ENCODE data around the gene NDUFS7. TPM values are rescaled to one million over a fixed set of nuclear protein-coding genes. Genes with fewer than 3 reads are reported as not detected.
"Not testable (repeated sequence)": the region's sequence is repeated elsewhere in the genome, so short reads cannot be mapped to it uniquely, and the experiment has no call there.

Gene NDUFS7
- total RNA-seq, 1 experiment from 2014 or later = 49.5 TPM

GRCh38 chr19:1428738-1429391 is 45.2 kb downstream of the NDUFS7 start:
- H3K9me3 ChIP-seq = no peaks in the 10 kb centered on the region
- H3K36me3 ChIP-seq = peaks cover 13% of the 10 kb centered on the region
- no peaks in the 10 kb centered on the region for H3K27me3 ChIP-seq
- no peak overlapping the region for H3K4me3 ChIP-seq
- DNase-seq = no peak

- H3K27me3 ChIP-seq = no peaks in the 10 kb centered on the region
- peaks cover 13% of the 10 kb centered on the region for H3K36me3 ChIP-seq
- no peak for DNase-seq
- H3K9me3 ChIP-seq = no peaks in the 10 kb centered on the region
- no peak overlapping the region for H3K4me3 ChIP-seq
Measured at GRCh38 chr19:1429750-1430149, 46.0 kb downstream of the NDUFS7 start.

- H3K4me3 ChIP-seq = no peak overlapping the region
- no peaks in the 10 kb centered on the region for H3K9me3 ChIP-seq
- H3K36me3 ChIP-seq = peaks cover 9% of the 10 kb centered on the region
- no peak for DNase-seq
- no peaks in the 10 kb centered on the region for H3K27me3 ChIP-seq
Measured at GRCh38 chr19:1430246-1430645, 46.5 kb downstream of the NDUFS7 start.

- Histone ChIP-seq H3K36me3 (peaks cover 8% of the 10 kb centered on the region; the same call in 1 of the 2 replicates), H3K4me3 (no peak overlapping the region), H3K9me3 (no peaks in the 10 kb centered on the region), H3K27me3 (no peaks in the 10 kb centered on the region)
- DNase-seq = no peak
Measured at GRCh38 chr19:1431759-1432506, 48.2 kb downstream of the NDUFS7 start.

- peaks cover 8% of the 10 kb centered on the region; the same call in 1 of the 2 replicates for H3K36me3 ChIP-seq
- no peak overlapping the region for H3K4me3 ChIP-seq
- no peak for DNase-seq
- no peaks in the 10 kb centered on the region for H3K9me3 ChIP-seq
- H3K27me3 ChIP-seq = no peaks in the 10 kb centered on the region
Measured at GRCh38 chr19:1432507-1432887, 48.8 kb downstream of the NDUFS7 start.

- H3K27me3 ChIP-seq = no peaks in the 10 kb centered on the region
- H3K36me3 ChIP-seq = peaks cover 9% of the 10 kb centered on the region
- no peak overlapping the region for H3K4me3 ChIP-seq
- DNase-seq = no peak
- no peaks in the 10 kb centered on the region for H3K9me3 ChIP-seq
Measured at GRCh38 chr19:1433119-1434039, 49.7 kb downstream of the NDUFS7 start.

GRCh38 chr19:1434040-1434366 is 50.3 kb downstream of the NDUFS7 start:
- Histone ChIP-seq H3K36me3 (peaks cover 11% of the 10 kb centered on the region), H3K27me3 (no peaks in the 10 kb centered on the region), H3K4me3 (no peak overlapping the region), H3K9me3 (no peaks in the 10 kb centered on the region)
- no peak for DNase-seq

GRCh38 chr19:1434577-1435060 is 50.9 kb downstream of the NDUFS7 start:
- Histone ChIP-seq H3K9me3 (no peaks in the 10 kb centered on the region), H3K27me3 (no peaks in the 10 kb centered on the region), H3K36me3 (peaks cover 18% of the 10 kb centered on the region), H3K4me3 (no peak overlapping the region)
- no peak for DNase-seq

- peaks cover 26% of the 10 kb centered on the region for H3K36me3 ChIP-seq
- H3K27me3 ChIP-seq = no peaks in the 10 kb centered on the region
- H3K9me3 ChIP-seq = no peaks in the 10 kb centered on the region
- H3K4me3 ChIP-seq = no peak overlapping the region
- DNase-seq = no peak
Measured at GRCh38 chr19:1435378-1435989, 51.8 kb downstream of the NDUFS7 start.

- no peak for DNase-seq
- peak overlapping the region; percentile 86; the same call in 1 of the 2 replicates for H3K4me3 ChIP-seq
Measured at GRCh38 chr19:1437609-1438008, 53.9 kb downstream of the NDUFS7 start.

GRCh38 chr19:1438035-1438932 is 54.6 kb downstream of the NDUFS7 start, which contains the start of gene RPS15:
Gene RPS15 (plus strand): TSS chr19:1438396. CDS start chr19:1438426, 30 bp downstream.
- Histone ChIP-seq H3K36me3 (peaks cover 47% of the 10 kb centered on the region), H3K4me3 (peak within 1 kb of the TSS; percentile 86), H3K9me3 (no peaks in the 10 kb centered on the region), H3K27me3 (no peaks in the 10 kb centered on the region)
- DNase-seq = peak; percentile 81

More at GRCh38 chr19:1437609-1438008, 53.9 kb downstream of the NDUFS7 start:
- Histone ChIP-seq H3K27me3 (no peaks in the 10 kb centered on the region), H3K9me3 (no peaks in the 10 kb centered on the region), H3K36me3 (peaks cover 48% of the 10 kb centered on the region)

GRCh38 chr19:1438933-1439354 is 55.2 kb downstream of the NDUFS7 start:
- Histone ChIP-seq H3K9me3 (no peaks in the 10 kb centered on the region), H3K36me3 (peaks cover 47% of the 10 kb centered on the region), H3K4me3 (peak overlapping the region; percentile 86), H3K27me3 (no peaks in the 10 kb centered on the region)
- no peak for DNase-seq

- DNase-seq, H3K9me3 ChIP-seq, H3K27me3 ChIP-seq: not testable (repeated sequence)
- Histone ChIP-seq H3K4me3 (peak overlapping the region; percentile 86), H3K36me3 (peaks cover 47% of the 10 kb centered on the region)
Measured at GRCh38 chr19:1439525-1440417, 56.1 kb downstream of the NDUFS7 start.

GRCh38 chr19:1440418-1440801 is 56.7 kb downstream of the NDUFS7 start:
- Histone ChIP-seq H3K9me3 (no peaks in the 10 kb centered on the region), H3K36me3 (peaks cover 46% of the 10 kb centered on the region), H3K4me3 (no peak overlapping the region; the same call in 1 of the 2 replicates), H3K27me3 (no peaks in the 10 kb centered on the region)
- no peak for DNase-seq

GRCh38 chr19:1441022-1441426 is 57.3 kb downstream of the NDUFS7 start:
- H3K9me3 ChIP-seq = no peaks in the 10 kb centered on the region
- no peaks in the 10 kb centered on the region for H3K27me3 ChIP-seq
- DNase-seq = no peak
- no peak overlapping the region for H3K4me3 ChIP-seq
- H3K36me3 ChIP-seq = peaks cover 43% of the 10 kb centered on the region
